GM19025 (cell line): ENCODE data around the gene MOCS1.

Source experiments
- ATAC-seq: cut with Tn5 transposase; IDR thresholded peaks from one replicate; pipeline ENCODE4 v1.9.1; 2021; ENCODE audit warnings: mild to moderate bottlenecking, low read depth, moderate library complexity; ENCODE audit not compliant: unreplicated experiment

Gene MOCS1

GRCh38 chr6:39905640-39905975, 28.7 kb downstream of the MOCS1 start:
- no peak for ATAC-seq

- no peak for ATAC-seq
Observed at GRCh38 chr6:39904946-39905639, 29.2 kb downstream of the MOCS1 start.

- no peak for ATAC-seq
Observed at GRCh38 chr6:39903656-39904055, 30.6 kb downstream of the MOCS1 start.

- no peak for ATAC-seq
Observed at GRCh38 chr6:39902786-39903465, 31.3 kb downstream of the MOCS1 start.

GRCh38 chr6:39902136-39902535, 32.1 kb downstream of the MOCS1 start:
- ATAC-seq = no peak

- no peak for ATAC-seq
Observed at GRCh38 chr6:39901670-39902069, 32.6 kb downstream of the MOCS1 start.

GRCh38 chr6:39901116-39901655, 33.1 kb downstream of the MOCS1 start:
- no peak for ATAC-seq

GRCh38 chr6:39899554-39900295, 34.5 kb downstream of the MOCS1 start:
- no peak for ATAC-seq

GRCh38 chr6:39898625-39899024, 35.6 kb downstream of the MOCS1 start:
- ATAC-seq = no peak

- ATAC-seq = no peak
Observed at GRCh38 chr6:39897698-39898097, 36.6 kb downstream of the MOCS1 start.

GRCh38 chr6:39896701-39897100, 37.6 kb downstream of the MOCS1 start:
- ATAC-seq = no peak

- no peak for ATAC-seq
Observed at GRCh38 chr6:39893286-39893685, 41.0 kb downstream of the MOCS1 start.

GRCh38 chr6:39892490-39893129, 41.7 kb downstream of the MOCS1 start:
- no peak for ATAC-seq

GRCh38 chr6:39891976-39892375, 42.3 kb downstream of the MOCS1 start:
- ATAC-seq = no peak

- no peak for ATAC-seq
Observed at GRCh38 chr6:39891353-39891752, 42.9 kb downstream of the MOCS1 start.

- ATAC-seq = no peak
Observed at GRCh38 chr6:39889229-39889628, 45.0 kb downstream of the MOCS1 start.

- no peak for ATAC-seq
Observed at GRCh38 chr6:39887692-39888450, 46.4 kb downstream of the MOCS1 start.

- ATAC-seq = no peak
Observed at GRCh38 chr6:39886871-39887270, 47.4 kb downstream of the MOCS1 start.

- ATAC-seq = no peak
Observed at GRCh38 chr6:39885691-39886090, 48.6 kb downstream of the MOCS1 start.

- no peak for ATAC-seq
Observed at GRCh38 chr6:39884696-39885095, 49.6 kb downstream of the MOCS1 start.
